Transverse colon (tissue), 4 donors: ENCODE measurements around the gene GLE1. TPM values are rescaled to one million over a fixed set of nuclear protein-coding genes. Genes with fewer than 3 reads are reported as not detected.

Experiments used
- DNase-seq: peaks from one replicate; pipeline ENCODE4 v3.0.0-alpha.2; 2019
- H3K27ac ChIP-seq, 4 donors: fragments of 200-600 bp; sonication (generic); 2 replicates each; pipeline ENCODE4 v1.5.1; 2016 to 2018; ENCODE audit warnings: inconsistent platforms in 4 of 4
- H3K27me3 ChIP-seq: fragments of 200-600 bp; sonication (generic); 2 replicates; pipeline ENCODE4 v1.5.1; 2017; ENCODE audit warnings: inconsistent platforms
- H3K36me3 ChIP-seq, 4 donors: fragments of 200-600 bp; sonication (generic); 2 replicates each; pipeline ENCODE4 v1.5.1; 2017 to 2019; ENCODE audit warnings: inconsistent platforms in 4 of 4
- H3K4me1 ChIP-seq, 4 donors: fragments of 200-600 bp; sonication (generic); 2 replicates each; pipeline ENCODE4 v1.5.1; 2017 to 2020; ENCODE audit warnings: inconsistent platforms in 4 of 4
- H3K4me3 ChIP-seq, 4 donors: fragments of 200-600 bp; sonication (generic); 1 replicate in 1 of 4; 2 replicates in 3 of 4; pipeline versions ENCODE4 v1.5.1 to v1.6.1; 2017 to 2019; ENCODE audit warnings: inconsistent platforms in 4 of 4
- H3K9me3 ChIP-seq, 2 donors: fragments of 200-600 bp; sonication (generic); 2 replicates each; pipeline ENCODE4 v1.5.1; 2017 to 2019; ENCODE audit warnings: inconsistent platforms in 2 of 2
- CTCF ChIP-seq, 5 experiments: fragments of 200-600 bp in 3 of 5; fragments of 450-650 bp in 2 of 5; sonication (generic) in 3 of 5; IDR thresholded peaks; 1 replicate in 2 of 5; 2 replicates in 3 of 5; pipeline ENCODE4 v1.5.1; 2016 to 2017; ENCODE audit warnings: antibody characterized with exemption in 5 of 5, inconsistent platforms in 3 of 5, mild to moderate bottlenecking in 2 of 5, moderate library complexity in 1 of 5
- EP300 ChIP-seq: sonication (generic); formaldehyde crosslinking; IDR thresholded peaks from one replicate; pipeline ENCODE4 v1.6.1; 2017; ENCODE audit warnings: antibody characterized with exemption, low read depth
- POLR2A ChIP-seq: fragments of 450-650 bp; IDR thresholded peaks from one replicate; pipeline ENCODE4 v1.6.1; 2016; ENCODE audit warnings: antibody characterized with exemption, mild to moderate bottlenecking, moderate library complexity
- POLR2AphosphoS5 ChIP-seq, 3 donors: sonication (generic); formaldehyde crosslinking; IDR thresholded peaks; one replicate each; pipeline ENCODE4 v1.6.1; 2016; ENCODE audit warnings: antibody characterized with exemption in 3 of 3
- WGBS, 2 donors: methylation state at CpG; one replicate each; pipeline ENCODE4 v1.1.5; 2018; ENCODE audit warnings: low coverage in 1 of 2; 5-methylcytosine and 5-hydroxymethylcytosine counted together
- in situ Hi-C, 4 donors: fragments of 200-750 bp; cut with MboI; loops; one replicate each; pipeline versions ENCODE4 v1.15.0 to v1.15.1; 2017; ENCODE audit warnings: low sequenced_read_pairs in 3 of 4, low pct_ligation_motif_present in 1 of 4, low pct_unique_long_range_greater_than_20kb in 1 of 4
- intact Hi-C: fragments of 100-400 bp; cut with DNase I; formaldehyde crosslinking; loops from one replicate; pipeline ENCODE4 v1.15.1; 2023; ENCODE audit warnings: low total_unique reads
- total RNA-seq, 4 donors: library from RNA; depleted of rRNA; stranded (reverse); fragments of >200 nt; gene quantifications; one replicate each; pipeline ENCODE4 v1.1.0, GENCODE V29; 2016

The GLE1 gene
- total RNA-seq, 4 donors from 2014 or later: 24.3 to 120 (median 58.7) TPM

- intact Hi-C loops: no loop called here
- Histone ChIP-seq H3K4me3 (no peak overlapping the region), H3K9me3 (no peaks in the 10 kb centered on the region), H3K27me3 (no peaks in the 10 kb centered on the region), H3K36me3 (peaks cover 0 to 26% (median 4%) of the 10 kb centered on the region in 4 donors), H3K4me1 (no peaks in the 10 kb centered on the region), H3K27ac (no peak overlapping the region)
- DNase-seq: no peak
- in situ Hi-C loops: no loop called here
- TF ChIP-seq POLR2A: no peak
- no peak for TF ChIP-seq EP300
Observed at GRCh38 chr9:128486201-128486600, 18.3 kb upstream of the GLE1 start.

- no peak for TF ChIP-seq POLR2AphosphoS5 (IDR thresholded peaks at IDR 0.05)
- TF ChIP-seq CTCF (IDR thresholded peaks at IDR 0.05): no peak
- no peak for TF ChIP-seq POLR2A
- TF ChIP-seq EP300: no peak
- H3K27ac ChIP-seq: no peak overlapping the region
- DNase-seq: no peak
- in situ Hi-C loops: no loop called here
- H3K4me3 ChIP-seq: no peak overlapping the region
- H3K4me1 ChIP-seq: peaks cover 0 to 7% (median 2%) of the 10 kb centered on the region in 4 donors
- H3K9me3 ChIP-seq: no peaks in the 10 kb centered on the region
- 91 to 100% methylated on average over 1 to 2 of the region's 2 CpGs for WGBS, 2 donors
- H3K27me3 ChIP-seq: no peaks in the 10 kb centered on the region
- H3K36me3 ChIP-seq: peaks cover 0 to 7% (median 2%) of the 10 kb centered on the region in 4 donors
- intact Hi-C loops: no loop called here
Observed at GRCh38 chr9:128493424-128493823, 11.1 kb upstream of the GLE1 start.

GRCh38 chr9:128494108-128494745 is 10.3 kb upstream of the GLE1 start:
- peak; percentile 58 for DNase-seq
- Histone ChIP-seq H3K4me1 (peaks cover 0 to 7% (median 2%) of the 10 kb centered on the region in 4 donors), H3K27me3 (no peaks in the 10 kb centered on the region), H3K27ac (peak overlapping the region in 2 of 4 donors; percentile 6 to 50), H3K4me3 (no peak overlapping the region), H3K9me3 (no peaks in the 10 kb centered on the region), H3K36me3 (peaks cover 0 to 7% (median 2%) of the 10 kb centered on the region in 4 donors)
- in situ Hi-C loops (no loop called here), intact Hi-C loops (no loop called here)
- 0 to 53% methylated on average over 1 to 13 of the region's 13 CpGs for WGBS, 2 donors
- no peak for TF ChIP-seq CTCF (IDR thresholded peaks at IDR 0.05)
- TF ChIP-seq POLR2AphosphoS5 (IDR thresholded peaks at IDR 0.05): no peak
- TF ChIP-seq POLR2A: no peak
- no peak for TF ChIP-seq EP300

- DNase-seq: no peak
- 54% methylated on average over 5 of the region's 5 CpGs; no CpG with 5 or more reads in 1 of the 2 donors for WGBS, 2 donors
- Histone ChIP-seq H3K4me1 (peaks cover 0 to 7% (median 2%) of the 10 kb centered on the region in 4 donors), H3K4me3 (no peak overlapping the region), H3K27ac (peak overlapping the region in 2 of 4 donors; percentile 6 to 50), H3K36me3 (peaks cover 0 to 7% (median 2%) of the 10 kb centered on the region in 4 donors), H3K27me3 (no peaks in the 10 kb centered on the region), H3K9me3 (no peaks in the 10 kb centered on the region)
- TF ChIP-seq POLR2AphosphoS5 (IDR thresholded peaks at IDR 0.05) (no peak), POLR2A (no peak), EP300 (no peak), CTCF (IDR thresholded peaks at IDR 0.05) (no peak)
- in situ Hi-C loops: no loop called here
- intact Hi-C loops: no loop called here
Observed at GRCh38 chr9:128494746-128495129, 9.8 kb upstream of the GLE1 start.
